H1 (cell line): ENCODE results near the gene STARD13.

Experiments
- CTCF ChIP-seq, 3 experiments: IDR thresholded peaks; 1 replicate in 2 of 3; 2 replicates in 1 of 3; pipeline versions ENCODE4 v1.5.1 to v1.6.1; 2011; ENCODE audit warnings: low read length in 3 of 3, mild to moderate bottlenecking in 3 of 3, inconsistent platforms in 2 of 3, low read depth in 1 of 3, moderate library complexity in 1 of 3; ENCODE audit not compliant: insufficient read depth in 1 of 3; ENCODE audit errors: control extremely low read depth in 1 of 3
- POLR2A ChIP-seq, 2 experiments: IDR thresholded peaks; 1 replicate in 1 of 2; 2 replicates in 1 of 2; pipeline ENCODE4 v1.6.1; 2011; ENCODE audit warnings: low read depth in 2 of 2, low read length in 2 of 2, mild to moderate bottlenecking in 2 of 2; ENCODE audit errors: control extremely low read depth in 1 of 2
- TBP ChIP-seq: IDR thresholded peaks from 2 replicates; pipeline ENCODE4 v1.6.1; 2011; ENCODE audit warnings: low read depth, low read length, improper control_type of control experiment

- TF ChIP-seq POLR2A (IDR thresholded peaks at IDR 0.05; ENCODE audit: control extremely low read depth in 1 of 2, low read depth in 2 of 2, low read length in 2 of 2) (no peak), CTCF (IDR thresholded peaks at IDR 0.05; ENCODE audit: control extremely low read depth in 1 of 3, insufficient read depth in 1 of 3, low read depth in 1 of 3, low read length in 3 of 3) (no peak), TBP (no peak)
Measured at GRCh38 chr13:33244907-33245287, 40.7 kb downstream of the STARD13 start.
